Measurements from ENCODE around the gene CCNE1. TPM values are rescaled to one million over a fixed set of nuclear protein-coding genes. Genes with fewer than 3 reads are reported as not detected.

Gene CCNE1
- total RNA-seq, 1 donor from 2014 or later = 2.5 TPM

GRCh38 chr19:29841559-29842367 lies 30.0 kb downstream of the CCNE1 start:
- Histone ChIP-seq H3K36me3 (ENCODE audit: control insufficient read depth, insufficient read depth, low read length) (no peaks in the 10 kb centered on the region), H3K4me3 (ENCODE audit: low read depth, low read length) (no peak overlapping the region), H3K27me3 (ENCODE audit: control insufficient read depth, insufficient read depth, low read length) (peaks cover 6% of the 10 kb centered on the region)
- DNase-seq (ENCODE audit: low read depth) = no peak
- TF ChIP-seq, protein P1, sequence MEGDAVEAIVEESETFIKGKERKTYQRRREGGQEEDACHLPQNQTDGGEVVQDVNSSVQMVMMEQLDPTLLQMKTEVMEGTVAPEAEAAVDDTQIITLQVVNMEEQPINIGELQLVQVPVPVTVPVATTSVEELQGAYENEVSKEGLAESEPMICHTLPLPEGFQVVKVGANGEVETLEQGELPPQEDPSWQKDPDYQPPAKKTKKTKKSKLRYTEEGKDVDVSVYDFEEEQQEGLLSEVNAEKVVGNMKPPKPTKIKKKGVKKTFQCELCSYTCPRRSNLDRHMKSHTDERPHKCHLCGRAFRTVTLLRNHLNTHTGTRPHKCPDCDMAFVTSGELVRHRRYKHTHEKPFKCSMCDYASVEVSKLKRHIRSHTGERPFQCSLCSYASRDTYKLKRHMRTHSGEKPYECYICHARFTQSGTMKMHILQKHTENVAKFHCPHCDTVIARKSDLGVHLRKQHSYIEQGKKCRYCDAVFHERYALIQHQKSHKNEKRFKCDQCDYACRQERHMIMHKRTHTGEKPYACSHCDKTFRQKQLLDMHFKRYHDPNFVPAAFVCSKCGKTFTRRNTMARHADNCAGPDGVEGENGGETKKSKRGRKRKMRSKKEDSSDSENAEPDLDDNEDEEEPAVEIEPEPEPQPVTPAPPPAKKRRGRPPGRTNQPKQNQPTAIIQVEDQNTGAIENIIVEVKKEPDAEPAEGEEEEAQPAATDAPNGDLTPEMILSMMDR (IDR thresholded peaks at IDR 0.05; ENCODE audit: insufficient read depth, low read length, poor library complexity, severe bottlenecking) = no peak

- TF ChIP-seq, protein P1 (IDR thresholded peaks at IDR 0.05; ENCODE audit: insufficient read depth, low read length, poor library complexity, severe bottlenecking) = no peak
These were observed 30.8 kb downstream of the CCNE1 start for GRCh38 chr19:29842471-29843179.

GRCh38 chr19:29843180-29844051 lies 31.6 kb downstream of the CCNE1 start:
- Histone ChIP-seq H3K36me3 (ENCODE audit: control insufficient read depth, insufficient read depth, low read length) (no peaks in the 10 kb centered on the region), H3K4me3 (ENCODE audit: low read depth, low read length) (no peak overlapping the region), H3K27me3 (ENCODE audit: control insufficient read depth, insufficient read depth, low read length) (peaks cover 6% of the 10 kb centered on the region)
- TF ChIP-seq, protein P1 (IDR thresholded peaks at IDR 0.05; ENCODE audit: insufficient read depth, low read length, poor library complexity, severe bottlenecking) = no peak
- no peak for DNase-seq (ENCODE audit: low read depth)

More at GRCh38 chr19:29842471-29843179, 30.8 kb downstream of the CCNE1 start:
- Histone ChIP-seq H3K4me3 (ENCODE audit: low read depth, low read length) (no peak overlapping the region), H3K36me3 (ENCODE audit: control insufficient read depth, insufficient read depth, low read length) (no peaks in the 10 kb centered on the region), H3K27me3 (ENCODE audit: control insufficient read depth, insufficient read depth, low read length) (peaks cover 6% of the 10 kb centered on the region)
- DNase-seq (ENCODE audit: low read depth) = no peak

DNA sequence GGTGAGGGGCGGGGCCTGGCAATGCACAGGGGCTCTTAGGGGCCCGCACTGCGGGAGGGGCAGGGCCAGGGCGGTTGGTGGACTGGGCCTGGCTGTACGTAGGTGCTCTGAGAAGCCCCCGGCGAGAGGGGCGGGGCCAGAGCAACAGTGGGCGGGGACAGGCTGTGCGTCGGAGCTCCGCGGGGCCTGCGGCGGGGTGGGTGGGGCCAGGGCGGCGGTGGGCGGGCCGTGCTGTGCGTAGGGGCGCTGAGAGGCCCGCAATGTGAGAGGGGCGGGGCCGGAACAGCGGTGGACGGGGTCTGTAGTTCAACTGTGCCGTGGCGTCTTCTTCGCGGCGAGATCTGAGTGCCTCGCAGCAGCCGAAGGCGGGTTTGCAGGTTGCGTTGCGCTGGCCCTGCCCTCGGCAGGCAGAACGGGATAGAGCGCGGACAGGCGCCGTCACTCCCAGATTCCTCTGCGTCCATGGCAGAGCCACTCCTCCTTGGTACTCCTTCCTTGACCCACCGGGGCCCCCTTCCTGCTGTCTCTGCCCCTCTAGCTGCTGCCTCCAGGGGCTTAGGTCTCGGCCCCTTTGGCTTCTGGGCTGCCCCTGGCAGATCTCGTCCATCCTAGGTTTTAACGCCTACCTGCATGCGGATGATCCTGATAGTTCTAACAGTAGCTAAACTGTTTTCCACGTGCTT lies 33.2 kb downstream of the CCNE1 start:
- peak; percentile 69 for DNase-seq (ENCODE audit: low read depth)
- peaks cover 6% of the 10 kb centered on the region for H3K27me3 ChIP-seq (ENCODE audit: control insufficient read depth, insufficient read depth, low read length)
- H3K36me3 ChIP-seq (ENCODE audit: control insufficient read depth, insufficient read depth, low read length) = no peaks in the 10 kb centered on the region
- H3K4me3 ChIP-seq (ENCODE audit: low read depth, low read length) = peak overlapping the region; percentile 66
- TF ChIP-seq, protein P1 (IDR thresholded peaks at IDR 0.05; ENCODE audit: insufficient read depth, low read length, poor library complexity, severe bottlenecking) = no peak

DNA sequence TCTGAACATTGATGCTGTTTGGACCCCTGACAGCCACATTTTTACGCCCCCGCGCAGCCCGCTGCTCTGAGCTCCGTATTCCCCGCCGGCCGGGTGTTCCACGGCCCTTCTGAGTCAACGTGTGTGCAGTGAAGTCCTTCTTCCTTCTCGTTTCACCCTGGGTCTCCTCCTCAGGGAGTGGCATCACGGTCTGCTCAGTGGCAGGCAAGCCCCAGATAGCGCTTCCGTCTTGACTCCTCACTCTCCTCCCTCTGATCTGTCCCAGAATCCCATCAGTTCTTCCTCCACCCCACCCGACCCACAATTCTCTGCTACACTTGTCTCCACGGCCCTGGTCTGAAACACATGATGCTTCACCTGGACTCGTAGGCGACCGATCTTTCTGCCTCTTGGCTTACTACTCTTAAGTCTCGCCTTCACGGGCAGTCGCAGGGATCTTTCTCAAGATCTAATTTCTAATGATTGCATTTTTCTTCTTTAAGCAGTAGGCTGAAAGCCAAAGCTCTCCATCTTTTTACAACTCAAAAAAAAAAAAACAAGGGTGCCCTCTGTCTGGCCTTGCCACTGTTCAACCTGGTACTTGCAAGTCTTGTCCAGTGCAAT lies 33.9 kb downstream of the CCNE1 start:
- Histone ChIP-seq H3K4me3 (ENCODE audit: low read depth, low read length) (peak overlapping the region; percentile 66), H3K36me3 (ENCODE audit: control insufficient read depth, insufficient read depth, low read length) (no peaks in the 10 kb centered on the region), H3K27me3 (ENCODE audit: control insufficient read depth, insufficient read depth, low read length) (peaks cover 6% of the 10 kb centered on the region)
- TF ChIP-seq, protein P1 (IDR thresholded peaks at IDR 0.05; ENCODE audit: insufficient read depth, low read length, poor library complexity, severe bottlenecking) = no peak
- no peak for DNase-seq (ENCODE audit: low read depth)

Data from kidney epithelial cell (primary cell).